Stimulated activated naive B cell treated with anti-CD40 and anti-IgM and Interleukin-4, amounts not matched to agents 10 μg/mL and 1 μg/mL and 100 μg/mL, for 72 hours (primary cell): ENCODE data around the gene SDCBP2.
A peak's percentile ranks its signal among the peaks of the same experiment; 100 is the strongest.

ENCODE experiments used
- ATAC-seq, 2 donors: fragments of 150-1000 bp; cut with Tn5 transposase; replicated peaks; 2 replicates each; pipeline ENCODE4 v1.10.0; 2021; ENCODE audit warnings: moderate library complexity in 1 of 2
- DNase-seq: peaks from one replicate; pipeline ENCODE4 v3.0.0; 2021
- H3K27ac Mint-ChIP-seq: one replicate; pipeline ENCODE4 v1.8.0; 2022; ENCODE audit warnings: mild to moderate bottlenecking, mixed read lengths
- H3K27me3 Mint-ChIP-seq, 2 donors: one replicate each; pipeline ENCODE4 v1.8.0; 2022; ENCODE audit warnings: mixed read lengths in 2 of 2
- H3K36me3 Mint-ChIP-seq, 2 donors: one replicate each; pipeline ENCODE4 v1.8.0; 2022; ENCODE audit warnings: mixed read lengths in 2 of 2, mild to moderate bottlenecking in 1 of 2
- H3K4me1 Mint-ChIP-seq, 2 donors: one replicate each; pipeline ENCODE4 v1.8.0; 2022; ENCODE audit warnings: mixed read lengths in 2 of 2, mild to moderate bottlenecking in 1 of 2
- H3K4me3 Mint-ChIP-seq, 2 donors: one replicate each; pipeline ENCODE4 v1.8.0; 2022; ENCODE audit warnings: mild to moderate bottlenecking in 2 of 2, mixed read lengths in 2 of 2, moderate library complexity in 1 of 2
- H3K9me3 Mint-ChIP-seq, 2 donors: one replicate each; pipeline ENCODE4 v1.8.0; 2022; ENCODE audit warnings: mixed read lengths in 2 of 2, mild to moderate bottlenecking in 1 of 2

Gene SDCBP2

DNA sequence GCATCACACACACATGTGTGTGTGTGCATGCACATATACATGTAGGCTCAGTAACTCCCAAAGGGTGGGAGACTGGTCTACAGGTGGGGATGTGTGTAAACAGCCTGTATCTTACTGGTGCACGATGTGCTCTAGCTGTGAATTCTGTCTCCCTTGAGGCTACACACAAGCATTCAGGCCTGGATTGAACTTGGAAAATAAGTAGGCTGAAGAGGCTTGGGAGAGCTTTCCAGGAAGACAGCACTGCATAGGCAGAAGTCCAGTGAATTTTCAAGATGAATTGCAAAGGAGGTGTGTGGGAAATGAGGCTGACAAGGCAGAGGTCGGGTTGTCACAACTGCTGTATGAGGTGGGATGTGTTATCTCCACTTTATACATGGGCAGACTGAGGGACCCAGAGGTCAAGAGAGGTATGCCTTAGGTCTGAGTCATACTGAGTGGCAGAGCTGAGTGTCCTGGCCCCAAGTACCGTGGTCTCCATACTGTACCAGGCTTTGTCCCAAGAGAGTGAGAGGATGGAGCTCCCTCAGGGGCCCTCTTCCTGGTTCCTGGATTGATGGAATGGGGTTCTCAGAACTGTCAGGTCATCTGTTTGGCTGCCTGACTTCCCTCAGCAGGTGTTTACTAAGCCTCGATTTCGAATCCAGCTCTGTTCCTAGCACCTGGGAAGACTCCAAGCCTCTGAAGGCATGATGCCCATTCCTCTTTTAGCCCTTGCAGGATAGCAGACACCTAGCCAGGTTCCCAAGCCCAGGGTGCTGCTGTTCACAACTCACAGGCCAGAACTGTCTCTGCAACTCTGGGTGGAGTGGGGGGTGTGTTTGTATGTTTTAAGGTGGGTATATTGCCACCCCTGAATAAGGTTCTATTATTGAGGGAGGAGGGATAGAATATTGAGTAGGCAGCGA lies 48.5 kb downstream of the SDCBP2 start:
- no peak for DNase-seq
- Mint-ChIP-seq H3K4me1 (no peaks in the 10 kb centered on the region), H3K27ac (no peak overlapping the region), H3K9me3 (no peaks in the 10 kb centered on the region), H3K27me3 (peaks cover 8 to 15% of the 10 kb centered on the region in 2 donors), H3K36me3 (no peaks in the 10 kb centered on the region), H3K4me3 (no peak overlapping the region)
- ATAC-seq = no peak

- Mint-ChIP-seq H3K27ac (no peak overlapping the region), H3K4me1 (no peaks in the 10 kb centered on the region), H3K9me3 (no peaks in the 10 kb centered on the region), H3K36me3 (no peaks in the 10 kb centered on the region), H3K27me3 (peaks cover 3 to 9% of the 10 kb centered on the region in 2 donors), H3K4me3 (no peak overlapping the region)
- ATAC-seq (peak; percentile 76 to 91), DNase-seq (no peak)
Observed at GRCh38 chr20:1278993-1279392, 49.9 kb downstream of the SDCBP2 start.

DNA sequence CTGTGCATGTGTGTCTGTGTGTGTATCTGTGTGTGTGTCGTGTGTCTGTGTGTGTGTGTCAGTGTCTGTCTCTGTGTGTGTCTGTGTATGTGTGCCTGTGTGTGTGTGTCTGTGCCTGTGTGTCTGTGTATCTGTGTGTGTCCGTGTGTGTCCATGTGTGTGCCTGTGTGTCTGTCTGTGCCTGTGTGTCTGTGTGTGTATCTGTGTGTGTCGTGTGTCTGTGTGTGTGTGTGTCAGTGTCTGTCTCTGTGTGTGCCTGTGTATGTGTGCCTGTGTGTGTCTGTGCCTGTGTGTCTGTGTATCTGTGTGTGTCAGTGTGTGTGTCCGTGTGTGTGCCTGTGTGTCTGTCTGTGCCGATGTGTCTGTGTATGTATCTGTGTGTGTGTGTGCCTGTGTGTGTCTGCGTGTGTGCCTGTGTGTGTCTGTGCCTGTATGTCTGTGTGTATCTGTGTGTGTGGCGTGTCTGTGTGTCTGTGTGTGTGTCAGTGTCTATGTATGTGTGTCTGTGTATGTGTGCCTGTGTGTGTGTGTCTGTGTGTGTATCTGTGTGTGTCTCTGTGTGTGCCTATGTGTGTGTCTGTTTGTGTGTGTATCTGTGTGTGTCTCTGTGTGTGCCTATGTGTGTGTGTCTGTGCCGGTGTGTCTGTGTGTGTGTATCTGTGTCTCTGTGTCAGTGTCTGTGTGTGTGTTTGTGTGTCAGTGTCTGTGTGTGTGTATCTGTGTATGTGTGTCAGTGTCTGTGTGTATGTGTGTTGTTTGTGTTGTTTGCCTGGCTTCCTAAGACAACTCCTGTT lies 51.2 kb downstream of the SDCBP2 start:
- ATAC-seq (no peak), DNase-seq (no peak)
- Mint-ChIP-seq H3K27me3 (peaks cover 0 to 3% of the 10 kb centered on the region in 2 donors), H3K4me3 (no peak overlapping the region), H3K9me3 (no peaks in the 10 kb centered on the region), H3K4me1 (no peaks in the 10 kb centered on the region), H3K36me3 (no peaks in the 10 kb centered on the region), H3K27ac (no peak overlapping the region)

GRCh38 chr20:1275919-1276318 lies 53.0 kb downstream of the SDCBP2 start:
- Mint-ChIP-seq H3K4me1 (no peaks in the 10 kb centered on the region), H3K27me3 (no peaks in the 10 kb centered on the region), H3K36me3 (no peaks in the 10 kb centered on the region), H3K4me3 (no peak overlapping the region), H3K27ac (no peak overlapping the region), H3K9me3 (no peaks in the 10 kb centered on the region)
- DNase-seq = no peak
- no peak for ATAC-seq

GRCh38 chr20:1274485-1275311 lies 54.2 kb downstream of the SDCBP2 start:
- H3K27me3 Mint-ChIP-seq = no peaks in the 10 kb centered on the region
- DNase-seq = no peak
- H3K36me3 Mint-ChIP-seq = no peaks in the 10 kb centered on the region
- no peak overlapping the region for H3K4me3 Mint-ChIP-seq
- H3K27ac Mint-ChIP-seq = no peak overlapping the region
- H3K9me3 Mint-ChIP-seq = no peaks in the 10 kb centered on the region
- no peak for ATAC-seq
- no peaks in the 10 kb centered on the region for H3K4me1 Mint-ChIP-seq

DNA sequence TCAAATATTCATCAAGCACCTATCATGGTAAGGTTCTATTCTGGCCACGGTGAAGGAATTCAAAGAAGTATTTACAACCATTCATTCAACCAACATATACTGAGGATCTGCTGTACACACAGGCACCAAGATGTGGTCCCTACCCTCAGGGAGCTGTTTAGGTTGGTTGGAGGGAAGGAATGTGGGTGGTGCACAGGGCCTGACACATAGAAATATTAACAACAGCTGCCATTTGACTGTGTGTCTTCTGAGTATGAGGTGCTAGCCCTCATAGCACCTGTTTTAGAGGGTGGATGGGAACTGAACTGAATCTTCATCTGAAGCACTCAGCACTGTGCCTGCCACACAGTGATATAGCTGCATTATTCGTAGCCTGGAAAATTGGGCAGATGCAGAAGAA lies 55.6 kb downstream of the SDCBP2 start:
- ATAC-seq = no peak
- no peak overlapping the region for H3K27ac Mint-ChIP-seq

DNA sequence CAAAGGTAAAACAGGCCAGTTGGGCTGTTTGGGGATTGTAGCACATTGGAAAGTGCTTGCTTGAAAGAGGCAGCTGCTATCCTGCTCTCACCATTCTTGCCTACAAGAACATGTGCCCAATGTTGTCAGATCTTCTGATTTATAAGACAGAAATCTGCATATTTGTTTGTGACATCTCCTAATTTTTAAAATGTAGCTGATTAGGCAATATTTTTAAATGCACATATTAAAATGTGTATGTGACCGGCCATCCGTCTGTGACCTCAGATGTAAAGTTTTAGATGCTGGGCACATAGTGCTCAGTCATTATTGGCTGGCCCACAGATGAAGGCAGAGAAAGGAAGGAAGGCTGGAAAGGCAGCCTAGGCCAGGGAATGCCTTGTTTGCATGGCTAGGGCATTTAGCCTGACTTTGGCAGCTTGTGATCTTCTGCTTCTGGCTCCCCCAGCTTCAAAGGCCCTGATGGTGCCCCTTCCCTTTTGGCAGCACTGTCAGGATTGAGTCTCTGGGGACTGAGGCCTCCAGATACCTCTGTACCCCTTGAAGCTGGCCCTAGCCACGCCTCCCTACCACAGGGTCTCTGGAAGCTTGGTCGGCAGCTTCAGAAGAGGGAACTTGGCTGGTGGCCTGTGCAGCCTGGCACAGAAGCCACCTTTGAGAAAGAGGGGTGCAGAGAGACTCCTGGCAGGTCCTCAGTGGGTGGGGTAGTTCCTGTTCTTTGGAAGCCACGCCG lies 56.4 kb downstream of the SDCBP2 start:
- no peak overlapping the region for H3K27ac Mint-ChIP-seq
- H3K4me1 Mint-ChIP-seq = no peaks in the 10 kb centered on the region
- ATAC-seq = no peak

More for the DNA sequence above, 55.6 kb downstream of the SDCBP2 start:
- Mint-ChIP-seq H3K4me3 (no peak overlapping the region), H3K27me3 (no peaks in the 10 kb centered on the region), H3K36me3 (no peaks in the 10 kb centered on the region), H3K4me1 (no peaks in the 10 kb centered on the region), H3K9me3 (no peaks in the 10 kb centered on the region)
- no peak for DNase-seq

DNA sequence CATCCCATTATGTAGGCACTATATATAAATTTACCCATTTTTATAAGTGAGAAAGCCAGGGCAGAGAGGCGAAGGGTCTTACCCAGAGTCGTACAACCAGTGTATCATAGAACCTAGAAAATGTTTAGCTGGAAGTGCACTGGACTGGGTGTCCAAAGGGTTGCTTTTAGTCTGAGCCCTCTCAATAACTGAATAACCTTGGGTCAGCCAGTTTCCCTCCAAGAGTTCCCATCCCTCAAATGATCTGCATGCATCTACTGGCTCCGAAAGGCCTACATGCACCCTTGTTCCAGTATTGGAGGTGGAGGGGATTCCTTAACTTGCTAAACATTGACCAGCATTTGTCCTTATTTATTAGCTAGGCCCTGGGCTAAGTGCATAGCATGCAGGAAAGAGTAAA lies 59.1 kb downstream of the SDCBP2 start:
- ATAC-seq (no peak), DNase-seq (no peak)
- Mint-ChIP-seq H3K4me1 (peaks cover 9 to 16% of the 10 kb centered on the region in 2 donors), H3K9me3 (no peaks in the 10 kb centered on the region), H3K4me3 (no peak overlapping the region), H3K27ac (no peak overlapping the region), H3K27me3 (peaks cover 5 to 11% of the 10 kb centered on the region in 2 donors), H3K36me3 (peaks cover 0 to 2% of the 10 kb centered on the region in 2 donors)

More for the DNA sequence above, 56.4 kb downstream of the SDCBP2 start:
- Mint-ChIP-seq H3K27me3 (no peaks in the 10 kb centered on the region), H3K4me3 (no peak overlapping the region), H3K9me3 (no peaks in the 10 kb centered on the region), H3K36me3 (peaks cover 0 to 2% of the 10 kb centered on the region in 2 donors)
- no peak for DNase-seq

- ATAC-seq (no peak), DNase-seq (no peak)
- peaks cover 5 to 14% of the 10 kb centered on the region in 2 donors for H3K27me3 Mint-ChIP-seq
- no peak overlapping the region for H3K4me3 Mint-ChIP-seq
- peaks cover 9 to 16% of the 10 kb centered on the region in 2 donors for H3K4me1 Mint-ChIP-seq
- H3K9me3 Mint-ChIP-seq = no peaks in the 10 kb centered on the region
- peaks cover 0 to 2% of the 10 kb centered on the region in 2 donors for H3K36me3 Mint-ChIP-seq
- H3K27ac Mint-ChIP-seq = no peak overlapping the region
Observed at GRCh38 chr20:1269235-1269634, 59.7 kb downstream of the SDCBP2 start.

GRCh38 chr20:1267809-1268374 lies 61.0 kb downstream of the SDCBP2 start:
- DNase-seq = no peak
- Mint-ChIP-seq H3K9me3 (no peaks in the 10 kb centered on the region), H3K27me3 (peaks cover 9 to 18% of the 10 kb centered on the region in 2 donors), H3K4me1 (peaks cover 9 to 16% of the 10 kb centered on the region in 2 donors), H3K4me3 (no peak overlapping the region), H3K36me3 (peaks cover 0 to 2% of the 10 kb centered on the region in 2 donors), H3K27ac (no peak overlapping the region)
- ATAC-seq = no peak

DNA sequence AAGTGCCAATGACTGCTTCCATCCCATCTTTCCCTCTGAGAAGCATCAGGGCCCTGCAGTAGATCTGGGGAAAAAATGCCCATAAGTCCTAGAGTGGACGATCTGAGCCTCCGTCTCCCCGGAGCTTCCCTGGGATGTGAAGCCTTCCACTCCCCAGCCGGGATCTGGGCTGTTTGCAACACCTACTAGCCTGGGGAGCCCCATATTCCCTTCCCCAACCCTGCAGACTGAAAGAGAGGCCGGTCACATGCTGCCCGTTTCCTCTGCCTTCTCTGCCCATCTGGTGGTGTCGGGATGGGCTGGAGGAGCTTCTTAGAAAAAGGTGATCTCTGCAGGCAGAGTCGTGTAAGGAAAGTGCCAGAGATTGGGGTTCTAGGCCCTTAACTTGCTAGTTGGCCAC lies 61.8 kb downstream of the SDCBP2 start:
- H3K27me3 Mint-ChIP-seq = peaks cover 9 to 21% of the 10 kb centered on the region in 2 donors
- H3K4me1 Mint-ChIP-seq = peaks cover 9 to 16% of the 10 kb centered on the region in 2 donors
- peaks cover 0 to 4% of the 10 kb centered on the region in 2 donors for H3K36me3 Mint-ChIP-seq
- peak overlapping the region in 1 of 2 donors; percentile 22 for H3K4me3 Mint-ChIP-seq
- DNase-seq (no peak), ATAC-seq (no peak)
- no peak overlapping the region for H3K27ac Mint-ChIP-seq
- H3K9me3 Mint-ChIP-seq = peaks cover 0 to 2% of the 10 kb centered on the region in 2 donors

DNA sequence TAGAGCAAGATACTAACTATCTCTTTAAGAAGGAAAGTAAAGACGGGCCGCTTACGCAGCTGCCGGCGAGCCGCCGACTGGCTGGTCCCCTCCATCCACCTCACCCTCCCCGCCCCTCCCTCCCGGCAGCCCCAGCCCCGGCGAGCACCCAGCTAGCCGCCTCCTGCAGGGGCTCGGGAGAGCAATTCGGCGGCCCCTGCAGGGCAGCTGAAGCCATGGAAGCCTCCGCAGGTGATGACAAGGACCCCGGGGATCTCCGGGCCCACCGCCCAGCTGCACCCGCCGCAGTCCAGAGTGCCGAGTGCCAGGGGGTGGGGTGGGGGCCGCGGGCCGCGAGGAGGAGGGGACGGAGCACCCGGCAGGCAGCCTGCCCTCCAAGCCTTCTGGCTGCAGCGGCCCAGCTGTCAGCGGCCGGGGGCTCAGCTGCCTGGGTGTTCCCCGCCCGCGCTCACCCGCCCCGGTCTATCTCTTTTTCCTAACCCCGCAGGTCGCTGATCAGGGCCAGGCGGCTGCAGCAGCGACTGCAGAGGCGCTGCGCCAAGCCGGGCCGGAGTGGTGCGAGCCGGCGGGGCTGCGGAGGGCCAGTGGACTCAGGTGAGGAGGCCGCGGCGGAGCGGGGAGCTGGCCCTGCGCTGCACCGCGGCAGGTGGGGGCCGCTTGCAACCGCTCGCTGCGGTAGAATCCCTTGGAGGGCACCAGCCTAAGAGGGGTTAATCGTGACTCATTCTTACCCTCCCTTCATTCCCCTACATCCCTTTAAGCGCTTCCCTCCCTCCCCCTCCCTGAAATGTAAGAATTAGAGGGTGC lies 62.6 kb downstream of the SDCBP2 start, which contains the start of gene SNPH:
Gene SNPH, plus strand, starts transcription at position 128 of the 807 bp plus-strand sequence. CDS start 29,946 bp downstream, outside the sequence.
- ATAC-seq = peak; percentile 93
- Mint-ChIP-seq H3K36me3 (peaks cover 0 to 4% of the 10 kb centered on the region in 2 donors), H3K27me3 (peaks cover 13 to 29% of the 10 kb centered on the region in 2 donors), H3K4me3 (peak within 1 kb of the TSS; percentile 82 to 90), H3K9me3 (peaks cover 0 to 2% of the 10 kb centered on the region in 2 donors), H3K4me1 (peaks cover 9 to 16% of the 10 kb centered on the region in 2 donors), H3K27ac (peak within 1 kb of the TSS; percentile 91)
- peak; percentile 48 for DNase-seq
